MCF 10A (cell line): ENCODE measurements around the gene LY6G6D. TPM values are rescaled to one million over a fixed set of nuclear protein-coding genes. Genes with fewer than 3 reads are reported as not detected.

Source experiments
- BruUV-seq: library from RNA; stranded (reverse); fragments of 400-500 nt; replicated peaks from 2 replicates; lab custom pipeline; 2021; lab: Mats Ljungman, UMichigan
- CTCF ChIA-PET: fragments of 300-600 bp; sonication (Branson Sonifier 250); formaldehyde crosslinking; extraction: SDS; loops from one replicate; lab custom pipeline; 2021; ENCODE audit warnings: antibody characterized with exemption, inconsistent platforms; lab: Yijun Ruan, JAX
- POLR2A ChIA-PET: fragments of 300-600, 350-650 bp; sonication (Branson Sonifier 250); formaldehyde crosslinking; extraction: SDS; loops from one replicate; lab custom pipeline; 2020; ENCODE audit warnings: antibody characterized with exemption, inconsistent platforms; lab: Yijun Ruan, JAX
- DNase-seq: peaks from one replicate; pipeline ENCODE4 v3.0.0-alpha.2; 2018; ENCODE audit not compliant: unreplicated experiment
- H3K27ac Mint-ChIP-seq: one replicate; pipeline ENCODE4 v1.8.0; 2022; ENCODE audit warnings: mild to moderate bottlenecking, low read depth, mixed read lengths; ENCODE audit not compliant: unreplicated experiment
- H3K27me3 Mint-ChIP-seq: one replicate; pipeline ENCODE4 v1.8.0; 2022; ENCODE audit warnings: mixed read lengths; ENCODE audit not compliant: insufficient read depth, unreplicated experiment
- H3K36me3 Mint-ChIP-seq: one replicate; pipeline ENCODE4 v1.8.0; 2022; ENCODE audit warnings: mild to moderate bottlenecking, moderate library complexity, mixed read lengths; ENCODE audit not compliant: insufficient read depth, unreplicated experiment
- H3K4me1 Mint-ChIP-seq: one replicate; pipeline ENCODE4 v1.8.0; 2022; ENCODE audit warnings: mixed read lengths; ENCODE audit not compliant: insufficient read depth, unreplicated experiment
- H3K4me3 Mint-ChIP-seq: one replicate; pipeline ENCODE4 v1.8.0; 2022; ENCODE audit warnings: mild to moderate bottlenecking, moderate library complexity, mixed read lengths; ENCODE audit not compliant: unreplicated experiment
- H3K9me3 Mint-ChIP-seq: one replicate; pipeline ENCODE4 v1.8.0; 2022; ENCODE audit warnings: mixed read lengths; ENCODE audit not compliant: unreplicated experiment
- CTCF ChIP-seq: fragments of 200-600 bp; IDR thresholded peaks from one replicate; pipeline ENCODE4 v1.8.0; 2022; ENCODE audit warnings: antibody characterized with exemption, mild to moderate bottlenecking; ENCODE audit not compliant: unreplicated experiment
- intact Hi-C: fragments of 100-400 bp; cut with micrococcal nuclease; formaldehyde crosslinking; loops from 2 replicates; pipeline ENCODE4 v1.14.1; 2022
- total RNA-seq: library from RNA; stranded (reverse); gene quantifications from 2 replicates; pipeline ENCODE4 v1.2.3, GENCODE V29; 2022

LY6G6D gene
- total RNA-seq, 1 experiment from 2014 or later, result not detected

GRCh38 chr6:31680226-31681134 lies 34.7 kb upstream of the LY6G6D start, which contains the start of gene LY6G5C:
Gene LY6G5C (minus strand): TSS chr6:31681067. CDS start chr6:31680373, 694 bp downstream.
- intact Hi-C loops, result loop anchor here (1.0 to 5.0 kb wide), 6 partner anchors 48 to 272 kb away; partner anchors contain the start of gene DDAH2
- peaks cover 12% of the 10 kb centered on the region for H3K4me1 Mint-ChIP-seq
- POLR2A ChIA-PET, result interaction anchor here (0.6 to 0.8 kb wide), 2 partner anchors 10 to 16 kb away, joined by 3 to 4 read pairs; partner anchors contain the start of gene GPANK1
- DNase-seq, result peak; percentile 81
- peaks cover 13% of the 10 kb centered on the region for H3K36me3 Mint-ChIP-seq
- CTCF ChIA-PET, result interaction anchor here (0.6 to 2.5 kb wide), 22 partner anchors 8 to 1840 kb away, joined by 3 to 9 read pairs (median 4); partner anchors contain the start of genes CLIC1 and NOTCH4
- peak within 1 kb of the TSS; percentile 87 for H3K27ac Mint-ChIP-seq
- TF ChIP-seq CTCF, result peak; percentile 84
- no TSS peak for BruUV-seq
- peaks cover 18% of the 10 kb centered on the region for H3K27me3 Mint-ChIP-seq
- peak within 1 kb of the TSS; percentile 73 for H3K4me3 Mint-ChIP-seq
- no peaks in the 10 kb centered on the region for H3K9me3 Mint-ChIP-seq

- peaks cover 12% of the 10 kb centered on the region for H3K4me1 Mint-ChIP-seq
- CTCF ChIA-PET, result interaction anchor here (0.6 to 2.5 kb wide), 13 partner anchors 9 to 1840 kb away, joined by 3 to 8 read pairs (median 4); partner anchors contain the start of gene NOTCH4
- intact Hi-C loops, result loop anchor here (1.0 to 5.0 kb wide), 3 partner anchors 48 to 206 kb away; partner anchors contain the start of gene DDAH2
- H3K4me3 Mint-ChIP-seq, result peak overlapping the region; percentile 73
- H3K9me3 Mint-ChIP-seq, result no peaks in the 10 kb centered on the region
- no peak for DNase-seq
- no TSS peak for BruUV-seq
- TF ChIP-seq CTCF, result no peak
- POLR2A ChIA-PET, result interaction anchor here (0.6 to 0.8 kb wide), 2 partner anchors 9 to 16 kb away, joined by 3 to 4 read pairs; partner anchors contain the start of gene GPANK1
- H3K27me3 Mint-ChIP-seq, result peaks cover 18% of the 10 kb centered on the region
- peaks cover 20% of the 10 kb centered on the region for H3K36me3 Mint-ChIP-seq
- H3K27ac Mint-ChIP-seq, result peak overlapping the region; percentile 74
Measured at GRCh38 chr6:31681135-31681671, 33.9 kb upstream of the LY6G6D start.

- Mint-ChIP-seq H3K4me3 (no peak overlapping the region), H3K27me3 (peaks cover 2% of the 10 kb centered on the region), H3K36me3 (peaks cover 28% of the 10 kb centered on the region), H3K27ac (no peak overlapping the region), H3K9me3 (no peaks in the 10 kb centered on the region), H3K4me1 (peaks cover 12% of the 10 kb centered on the region)
- no TSS peak for BruUV-seq
- no peak for TF ChIP-seq CTCF
- intact Hi-C loops, result loop anchor here (5.0 kb wide), 1 partner anchor 204 kb away; no protein-coding TSS in a partner anchor
- POLR2A ChIA-PET, result no interaction called here
- CTCF ChIA-PET, result interaction anchor here (1.2 kb wide), 1 partner anchor 268 kb away, joined by 3 read pairs; no protein-coding TSS in a partner anchor
- DNase-seq, result no peak
Measured at GRCh38 chr6:31683591-31683990, 31.6 kb upstream of the LY6G6D start.
